AG10803 (cell line): Measurements from ENCODE around the gene OR10AD1.

Source experiments
- DNase-seq: peaks from one replicate; pipeline ENCODE4 v3.0.0; 2010; ENCODE audit warnings: low read depth
- H3K4me3 ChIP-seq: 2 replicates; pipeline ENCODE4 v1.5.1; 2011; ENCODE audit warnings: mild to moderate bottlenecking, low read length, control low read depth
- TF ChIP-seq, protein P1 (sequence below): conservative IDR thresholded peaks from 2 replicates; pipeline ENCODE4 v1.5.1; 2011; ENCODE audit warnings: mild to moderate bottlenecking, low read length, control low read depth, inconsistent platforms

The OR10AD1 gene

DNA sequence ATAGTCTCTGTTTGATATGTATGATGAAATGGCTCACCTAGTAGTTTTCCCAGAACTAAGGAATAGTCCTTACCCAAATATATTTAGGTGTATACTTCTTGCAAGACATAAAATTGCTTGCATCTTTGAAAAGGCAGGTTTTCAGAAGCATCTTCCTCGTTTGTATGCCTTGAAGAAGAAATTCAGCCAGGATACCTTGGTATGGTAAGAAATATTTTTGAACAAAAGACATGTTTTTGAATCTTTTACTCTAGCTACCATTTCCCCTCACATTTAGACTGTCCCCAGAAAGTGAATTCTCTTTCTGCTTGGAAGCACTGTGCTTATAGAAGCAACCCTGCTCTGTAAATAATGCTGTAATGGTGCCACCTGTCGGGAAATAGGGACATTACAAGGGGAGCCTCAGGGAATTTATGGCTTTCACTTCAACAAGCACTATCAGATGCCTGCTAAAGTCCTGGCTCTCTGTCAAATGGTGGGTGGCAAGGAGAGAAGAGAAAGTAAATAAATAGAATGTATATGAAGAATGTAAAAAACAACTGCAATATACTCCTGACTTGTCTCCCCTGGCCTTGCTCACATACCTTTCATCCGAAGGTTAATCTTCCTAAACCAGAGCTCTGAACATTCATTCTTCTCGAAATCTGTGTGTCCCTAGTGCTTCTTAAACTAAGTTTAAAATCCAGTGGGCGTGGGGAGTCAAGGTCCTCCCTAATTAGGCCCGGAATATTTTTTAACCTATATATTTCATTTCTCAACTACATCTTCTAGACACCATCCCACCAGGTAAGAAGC, 13.6 kb downstream of the OR10AD1 start:
- DNase-seq, result peak; percentile 64
- TF ChIP-seq, protein P1, sequence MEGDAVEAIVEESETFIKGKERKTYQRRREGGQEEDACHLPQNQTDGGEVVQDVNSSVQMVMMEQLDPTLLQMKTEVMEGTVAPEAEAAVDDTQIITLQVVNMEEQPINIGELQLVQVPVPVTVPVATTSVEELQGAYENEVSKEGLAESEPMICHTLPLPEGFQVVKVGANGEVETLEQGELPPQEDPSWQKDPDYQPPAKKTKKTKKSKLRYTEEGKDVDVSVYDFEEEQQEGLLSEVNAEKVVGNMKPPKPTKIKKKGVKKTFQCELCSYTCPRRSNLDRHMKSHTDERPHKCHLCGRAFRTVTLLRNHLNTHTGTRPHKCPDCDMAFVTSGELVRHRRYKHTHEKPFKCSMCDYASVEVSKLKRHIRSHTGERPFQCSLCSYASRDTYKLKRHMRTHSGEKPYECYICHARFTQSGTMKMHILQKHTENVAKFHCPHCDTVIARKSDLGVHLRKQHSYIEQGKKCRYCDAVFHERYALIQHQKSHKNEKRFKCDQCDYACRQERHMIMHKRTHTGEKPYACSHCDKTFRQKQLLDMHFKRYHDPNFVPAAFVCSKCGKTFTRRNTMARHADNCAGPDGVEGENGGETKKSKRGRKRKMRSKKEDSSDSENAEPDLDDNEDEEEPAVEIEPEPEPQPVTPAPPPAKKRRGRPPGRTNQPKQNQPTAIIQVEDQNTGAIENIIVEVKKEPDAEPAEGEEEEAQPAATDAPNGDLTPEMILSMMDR, result peak; percentile 93
- H3K4me3 ChIP-seq, result no peak overlapping the region

DNA sequence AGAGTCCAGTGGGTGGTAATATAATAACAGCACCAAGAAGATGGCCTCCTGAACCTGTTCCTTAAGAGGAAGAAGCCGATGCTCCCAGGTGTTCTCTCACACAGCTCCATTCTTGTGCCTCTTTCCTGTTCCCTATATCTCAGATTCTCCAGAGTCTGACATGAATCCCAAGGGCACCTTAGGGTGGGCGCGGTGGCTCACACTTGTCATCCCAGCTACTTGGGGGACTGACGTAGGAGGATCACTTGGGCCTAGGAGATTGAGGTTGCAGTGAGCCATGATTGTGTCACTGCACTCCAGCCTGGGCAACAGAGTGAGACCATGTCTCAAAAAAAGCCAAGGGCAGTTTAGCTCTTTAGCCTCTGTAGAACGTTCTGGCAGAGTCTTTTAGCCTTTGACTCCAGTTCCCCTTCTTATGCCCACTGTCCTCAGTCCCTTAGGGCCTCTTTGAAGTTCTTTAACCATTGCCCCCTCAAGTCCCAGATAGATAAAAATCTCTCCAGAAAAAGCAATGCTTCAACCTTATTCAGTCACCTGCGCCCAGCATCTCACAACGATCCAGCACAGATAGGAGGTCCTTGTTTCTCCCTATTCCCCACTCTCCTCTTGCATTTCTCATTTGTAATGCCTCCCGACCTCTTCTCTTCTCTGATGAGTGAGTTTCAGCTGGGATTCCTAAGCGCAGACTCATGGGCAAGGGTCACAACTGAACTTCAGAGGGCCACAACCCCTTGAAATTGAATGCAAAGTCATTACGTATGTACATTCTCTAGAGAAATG, 15.0 kb downstream of the OR10AD1 start:
- TF ChIP-seq, protein P1, result no peak
- no peak for DNase-seq
- H3K4me3 ChIP-seq, result no peak overlapping the region

DNA sequence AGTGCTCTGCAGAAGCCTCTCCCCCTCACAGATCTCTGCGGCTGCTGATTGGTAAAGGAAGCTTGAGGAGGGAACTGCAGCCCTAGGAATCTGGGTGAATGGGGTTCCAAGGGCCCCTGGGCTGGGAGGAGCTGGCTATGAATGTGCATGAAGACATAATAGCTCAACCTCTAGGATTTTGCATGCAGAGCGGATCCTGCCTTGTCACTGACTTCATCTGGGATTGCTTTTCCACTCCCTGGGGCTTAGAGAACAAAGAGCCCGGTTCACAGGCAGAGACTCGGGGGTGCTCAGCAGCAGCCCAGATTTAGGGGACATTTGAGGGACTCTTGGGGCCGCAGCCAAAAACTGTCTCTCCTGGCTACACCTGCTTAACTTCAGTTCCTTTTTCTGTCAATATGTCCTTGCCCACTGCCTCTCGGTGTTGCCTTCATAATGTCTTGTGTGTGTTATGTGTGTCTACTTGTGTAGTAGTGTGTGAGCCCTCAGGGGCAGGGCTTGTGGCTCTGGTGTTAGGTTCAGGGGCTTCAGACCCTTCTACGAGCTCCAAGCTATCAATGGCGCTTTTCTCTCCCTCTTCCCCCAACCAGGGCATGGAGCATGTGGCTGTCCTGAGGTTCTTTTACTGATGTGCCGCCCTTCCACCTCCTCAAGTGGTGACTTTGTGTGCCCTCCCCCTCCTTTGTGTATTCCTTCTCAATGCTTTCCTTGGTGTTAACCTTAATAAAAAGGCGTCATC, 17.7 kb downstream of the OR10AD1 start:
- TF ChIP-seq, protein P1, result no peak
- no peak overlapping the region for H3K4me3 ChIP-seq
- no peak for DNase-seq

DNA sequence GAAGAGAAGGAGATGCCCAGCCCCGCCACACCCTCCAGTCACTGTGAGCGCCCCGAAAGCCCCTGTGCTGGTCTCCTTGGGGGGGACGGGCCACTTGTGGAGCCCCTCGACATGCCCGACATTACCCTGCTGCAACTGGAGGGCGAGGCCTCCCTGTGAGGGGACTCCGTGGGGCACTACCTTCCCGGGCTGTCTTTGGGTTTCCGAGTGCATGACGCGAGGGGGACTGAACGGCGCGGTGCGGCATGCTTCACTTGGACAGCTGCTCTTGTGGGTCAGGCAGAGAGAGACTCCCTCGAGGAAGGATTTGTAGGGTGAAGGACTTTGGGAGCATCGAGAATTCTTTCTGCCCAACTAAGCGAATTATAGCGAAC, 18.6 kb downstream of the OR10AD1 start:
- TF ChIP-seq, protein P1, result no peak
- H3K4me3 ChIP-seq, result no peak overlapping the region
- DNase-seq, result no peak

DNA sequence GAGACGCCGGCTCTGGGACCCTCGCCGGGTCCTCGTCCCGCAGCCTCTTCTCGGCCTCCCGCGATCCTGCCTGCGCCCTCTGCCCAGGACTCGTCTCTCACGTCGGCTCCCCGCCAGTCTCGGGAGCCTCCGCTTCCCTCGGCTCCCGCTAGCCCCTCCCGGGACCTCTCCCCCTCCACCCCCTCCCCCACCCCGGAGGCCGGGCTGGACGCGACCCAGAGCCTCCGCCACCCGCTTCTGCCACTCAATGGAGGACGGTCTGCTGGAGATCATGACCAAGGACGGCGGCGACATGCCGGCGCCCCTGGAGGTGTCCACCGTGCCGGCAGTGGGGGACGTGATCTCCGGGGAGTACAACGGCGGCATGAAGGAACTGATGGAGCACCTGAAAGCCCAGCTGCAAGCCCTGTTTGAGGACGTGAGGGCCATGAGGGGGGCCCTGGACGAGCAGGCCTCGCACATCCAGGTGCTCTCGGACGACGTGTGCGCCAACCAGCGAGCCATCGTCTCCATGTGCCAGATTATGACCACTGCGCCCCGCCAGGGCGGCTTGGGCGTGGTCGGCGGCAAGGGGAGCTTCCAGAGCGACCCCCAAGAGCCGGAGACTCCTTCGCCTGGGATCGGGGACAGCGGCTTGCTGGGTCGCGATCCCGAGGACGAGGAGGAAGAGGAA, 19.1 kb downstream of the OR10AD1 start:
- DNase-seq, result no peak
- peak overlapping the region; percentile 77 for H3K4me3 ChIP-seq
- TF ChIP-seq, protein P1, result no peak; the same call in 1 of the 2 replicates

DNA sequence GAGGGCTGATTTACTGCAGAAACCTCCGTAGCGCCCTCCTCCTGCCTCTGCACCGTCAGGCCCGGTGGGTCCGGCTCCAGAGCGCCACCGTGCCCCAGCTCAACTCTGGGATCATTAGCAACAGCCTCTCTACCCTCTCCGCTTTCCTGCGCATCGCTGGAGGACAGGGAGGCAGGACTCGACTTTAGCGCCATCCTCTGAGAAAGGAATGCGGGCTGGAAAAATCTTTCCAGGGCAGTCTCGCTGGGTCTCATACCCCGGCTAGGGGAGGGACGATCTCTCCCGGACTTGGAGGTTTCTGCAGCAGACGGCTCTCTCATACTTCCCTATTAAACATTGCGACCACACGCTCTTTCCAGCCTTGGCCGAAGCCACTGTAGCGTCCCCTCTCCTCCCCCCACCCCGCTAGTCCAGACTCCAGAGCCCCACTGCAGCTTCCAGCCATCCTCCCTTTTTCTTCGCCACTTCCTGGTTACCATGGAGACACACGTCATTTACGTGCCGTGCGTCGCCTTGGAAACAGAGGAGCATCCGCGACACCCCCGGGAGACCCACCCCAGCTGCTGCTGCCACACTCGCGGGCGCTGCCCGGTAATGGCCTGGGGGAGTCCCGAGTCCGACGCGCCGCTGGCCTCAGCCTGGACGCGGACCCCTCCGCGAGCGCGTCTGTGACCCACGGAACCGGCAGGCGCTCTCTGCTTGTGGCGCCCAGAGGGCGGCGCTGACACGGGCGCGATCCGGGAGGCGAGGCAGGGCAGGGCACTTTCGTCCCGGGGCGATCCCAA, 19.8 kb downstream of the OR10AD1 start, which contains the start of gene CCDC184:
Gene CCDC184, plus strand, starts transcription at position 554 of the 785 bp plus-strand sequence. CDS start 479 bp downstream, outside the sequence.
- TF ChIP-seq, protein P1, result peak; percentile 38
- peak; percentile 70 for DNase-seq
- H3K4me3 ChIP-seq, result peak within 1 kb of the TSS; percentile 77
